Gastroesophageal sphincter (tissue), 3 donors: Measurements from ENCODE around the gene KTN1.

ENCODE experiments used
- POLR2A ChIP-seq, 2 donors: fragments of 450-650 bp; IDR thresholded peaks; one replicate each; pipeline ENCODE4 v1.6.1; 2017; ENCODE audit warnings: antibody characterized with exemption in 2 of 2, mild to moderate bottlenecking in 2 of 2, moderate library complexity in 1 of 2
- TF ChIP-seq, protein P1 (sequence below), 4 experiments: fragments of 200-600 bp in 2 of 4; fragments of 450-650 bp in 2 of 4; sonication (generic) in 1 of 4; IDR thresholded peaks; one replicate each; pipeline ENCODE4 v1.5.1; 2017 to 2019; ENCODE audit warnings: antibody characterized with exemption in 4 of 4, mild to moderate bottlenecking in 2 of 4, moderate library complexity in 2 of 4

DNA sequence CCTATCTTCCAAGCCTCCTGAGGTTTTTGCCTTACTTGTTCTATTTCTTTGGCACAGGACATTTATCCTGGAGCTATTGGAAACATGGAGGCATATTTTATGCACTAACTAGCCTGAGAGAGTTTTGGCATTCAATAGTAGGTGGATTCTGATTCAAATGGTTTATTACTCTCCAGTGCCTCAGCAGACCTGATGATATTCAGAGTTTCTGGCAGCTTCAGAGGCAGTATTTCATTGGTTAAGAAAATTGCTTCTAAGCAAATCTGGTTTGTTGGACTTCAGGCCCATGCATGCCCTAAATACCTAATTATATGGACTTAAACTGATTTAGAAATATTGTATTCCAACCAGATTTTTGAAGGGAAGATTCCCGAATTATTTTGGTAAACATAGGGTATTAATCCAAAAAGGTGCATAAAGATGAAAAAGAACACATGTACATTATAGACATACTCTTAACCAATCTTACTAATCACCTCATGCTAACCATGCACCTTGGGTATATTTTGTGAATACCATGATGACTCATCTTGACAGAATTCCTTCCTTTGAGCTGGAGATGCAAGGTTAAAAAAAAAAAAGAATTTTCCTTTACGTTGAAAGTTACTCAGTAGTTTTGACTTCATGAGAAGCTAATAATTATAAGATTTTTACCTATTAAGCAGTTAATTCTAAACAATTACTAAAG, 44.3 kb upstream of the KTN1 start:
- no peak for TF ChIP-seq POLR2A (IDR thresholded peaks at IDR 0.05)
- TF ChIP-seq, protein P1, sequence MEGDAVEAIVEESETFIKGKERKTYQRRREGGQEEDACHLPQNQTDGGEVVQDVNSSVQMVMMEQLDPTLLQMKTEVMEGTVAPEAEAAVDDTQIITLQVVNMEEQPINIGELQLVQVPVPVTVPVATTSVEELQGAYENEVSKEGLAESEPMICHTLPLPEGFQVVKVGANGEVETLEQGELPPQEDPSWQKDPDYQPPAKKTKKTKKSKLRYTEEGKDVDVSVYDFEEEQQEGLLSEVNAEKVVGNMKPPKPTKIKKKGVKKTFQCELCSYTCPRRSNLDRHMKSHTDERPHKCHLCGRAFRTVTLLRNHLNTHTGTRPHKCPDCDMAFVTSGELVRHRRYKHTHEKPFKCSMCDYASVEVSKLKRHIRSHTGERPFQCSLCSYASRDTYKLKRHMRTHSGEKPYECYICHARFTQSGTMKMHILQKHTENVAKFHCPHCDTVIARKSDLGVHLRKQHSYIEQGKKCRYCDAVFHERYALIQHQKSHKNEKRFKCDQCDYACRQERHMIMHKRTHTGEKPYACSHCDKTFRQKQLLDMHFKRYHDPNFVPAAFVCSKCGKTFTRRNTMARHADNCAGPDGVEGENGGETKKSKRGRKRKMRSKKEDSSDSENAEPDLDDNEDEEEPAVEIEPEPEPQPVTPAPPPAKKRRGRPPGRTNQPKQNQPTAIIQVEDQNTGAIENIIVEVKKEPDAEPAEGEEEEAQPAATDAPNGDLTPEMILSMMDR (IDR thresholded peaks at IDR 0.05) = no peak
